NCI-H2171 treated with DMSO at 0.1 percent for 48 hours (cell line): ENCODE results near the gene POLR2L.
A peak's percentile ranks its signal among the peaks of the same experiment; 100 is the strongest.

Source experiments
- DNase-seq: peaks from one replicate; lab custom pipeline; 2025; lab: John Stamatoyannopoulos, UW

The POLR2L gene

GRCh38 chr11:794013-794765 is 48.1 kb downstream of the POLR2L start:
- no peak for DNase-seq

GRCh38 chr11:793556-793955 is 48.8 kb downstream of the POLR2L start:
- DNase-seq: peak; percentile 18

GRCh38 chr11:792873-793272 is 49.5 kb downstream of the POLR2L start:
- no peak for DNase-seq

GRCh38 chr11:792535-792821 is 49.9 kb downstream of the POLR2L start:
- DNase-seq: no peak

GRCh38 chr11:791658-792534 is 50.4 kb downstream of the POLR2L start:
- DNase-seq: no peak

- no peak for DNase-seq
Observed at GRCh38 chr11:790721-791564, 51.4 kb downstream of the POLR2L start.

GRCh38 chr11:789943-790342 is 52.4 kb downstream of the POLR2L start, which contains the start of gene CEND1:
TSS of gene CEND1 (minus strand) at chr11:790090. CDS start at chr11:788576, 1,514 bp downstream.
- DNase-seq: peak; percentile 13
